Measurements from ENCODE around the gene PUS3.
A peak's percentile ranks its signal among the peaks of the same experiment; 100 is the strongest.

PUS3 gene

GRCh38 chr11:125946712-125947418 lies 43.9 kb upstream of the PUS3 start:
- Histone ChIP-seq H3K36me3 (ENCODE audit: control insufficient read depth, insufficient read depth, low read length) (no peaks in the 10 kb centered on the region), H3K27ac (ENCODE audit: insufficient read depth, low read length, poor library complexity, severe bottlenecking) (no peak overlapping the region)
- DNase-seq, result no peak

GRCh38 chr11:125945797-125946520 lies 43.0 kb upstream of the PUS3 start, which contains the start of gene VSIG10L2:
Gene VSIG10L2, plus strand, starts transcription at chr11:125946044. Its CDS starts 12 bp downstream, at chr11:125946056.
- Histone ChIP-seq H3K36me3 (ENCODE audit: control insufficient read depth, insufficient read depth, low read length) (no peaks in the 10 kb centered on the region), H3K27ac (ENCODE audit: insufficient read depth, low read length, poor library complexity, severe bottlenecking) (no peak within 1 kb of the TSS), H3K4me1 (ENCODE audit: control insufficient read depth, insufficient read depth, low read length, poor library complexity, severe bottlenecking) (no peaks in the 10 kb centered on the region), H3K4me3 (ENCODE audit: insufficient read depth, low read depth, low read length, poor library complexity, severe bottlenecking) (no peak within 1 kb of the TSS), H3K9me3 (ENCODE audit: control insufficient read depth, low read length) (no peaks in the 10 kb centered on the region), H3K27me3 (replicated peaks; ENCODE audit: control insufficient read depth, insufficient read depth, low read length, poor library complexity, severe bottlenecking) (no peaks in the 10 kb centered on the region)
- DNase-seq, result no peak

More at GRCh38 chr11:125946712-125947418, 43.9 kb upstream of the PUS3 start:
- H3K9me3 ChIP-seq (ENCODE audit: control insufficient read depth, low read length), result no peaks in the 10 kb centered on the region
- H3K4me1 ChIP-seq (ENCODE audit: control insufficient read depth, insufficient read depth, low read length, poor library complexity, severe bottlenecking), result no peaks in the 10 kb centered on the region
- no peak overlapping the region for H3K4me3 ChIP-seq (ENCODE audit: insufficient read depth, low read depth, low read length, poor library complexity, severe bottlenecking)
- no peaks in the 10 kb centered on the region for H3K27me3 ChIP-seq (replicated peaks; ENCODE audit: control insufficient read depth, insufficient read depth, low read length, poor library complexity, severe bottlenecking)

GRCh38 chr11:125945011-125945796 lies 42.2 kb upstream of the PUS3 start:
- Histone ChIP-seq H3K4me1 (ENCODE audit: control insufficient read depth, insufficient read depth, low read length, poor library complexity, severe bottlenecking) (no peaks in the 10 kb centered on the region), H3K27ac (ENCODE audit: insufficient read depth, low read length, poor library complexity, severe bottlenecking) (no peak overlapping the region), H3K9me3 (ENCODE audit: control insufficient read depth, low read length) (no peaks in the 10 kb centered on the region), H3K36me3 (ENCODE audit: control insufficient read depth, insufficient read depth, low read length) (no peaks in the 10 kb centered on the region), H3K4me3 (ENCODE audit: insufficient read depth, low read depth, low read length, poor library complexity, severe bottlenecking) (no peak overlapping the region), H3K27me3 (replicated peaks; ENCODE audit: control insufficient read depth, insufficient read depth, low read length, poor library complexity, severe bottlenecking) (no peaks in the 10 kb centered on the region)
- no peak for DNase-seq

- no peaks in the 10 kb centered on the region for H3K4me1 ChIP-seq (ENCODE audit: control insufficient read depth, insufficient read depth, low read length, poor library complexity, severe bottlenecking)
- H3K27ac ChIP-seq (ENCODE audit: insufficient read depth, low read length, poor library complexity, severe bottlenecking), result no peak overlapping the region
- no peak overlapping the region for H3K4me3 ChIP-seq (ENCODE audit: insufficient read depth, low read depth, low read length, poor library complexity, severe bottlenecking)
- DNase-seq, result no peak
- no peaks in the 10 kb centered on the region for H3K27me3 ChIP-seq (replicated peaks; ENCODE audit: control insufficient read depth, insufficient read depth, low read length, poor library complexity, severe bottlenecking)
- no peaks in the 10 kb centered on the region for H3K36me3 ChIP-seq (ENCODE audit: control insufficient read depth, insufficient read depth, low read length)
- H3K9me3 ChIP-seq (ENCODE audit: control insufficient read depth, low read length), result no peaks in the 10 kb centered on the region
Measured at GRCh38 chr11:125944350-125945010, 41.5 kb upstream of the PUS3 start.

GRCh38 chr11:125943661-125944349 lies 40.8 kb upstream of the PUS3 start:
- Histone ChIP-seq H3K9me3 (ENCODE audit: control insufficient read depth, low read length) (no peaks in the 10 kb centered on the region), H3K36me3 (ENCODE audit: control insufficient read depth, insufficient read depth, low read length) (no peaks in the 10 kb centered on the region), H3K4me1 (ENCODE audit: control insufficient read depth, insufficient read depth, low read length, poor library complexity, severe bottlenecking) (no peaks in the 10 kb centered on the region), H3K27ac (ENCODE audit: insufficient read depth, low read length, poor library complexity, severe bottlenecking) (no peak overlapping the region), H3K4me3 (ENCODE audit: insufficient read depth, low read depth, low read length, poor library complexity, severe bottlenecking) (no peak overlapping the region), H3K27me3 (replicated peaks; ENCODE audit: control insufficient read depth, insufficient read depth, low read length, poor library complexity, severe bottlenecking) (no peaks in the 10 kb centered on the region)
- DNase-seq, result no peak

- H3K4me1 ChIP-seq (ENCODE audit: control insufficient read depth, insufficient read depth, low read length, poor library complexity, severe bottlenecking), result no peaks in the 10 kb centered on the region
- no peak overlapping the region for H3K4me3 ChIP-seq (ENCODE audit: insufficient read depth, low read depth, low read length, poor library complexity, severe bottlenecking)
- no peak for DNase-seq
- no peaks in the 10 kb centered on the region for H3K36me3 ChIP-seq (ENCODE audit: control insufficient read depth, insufficient read depth, low read length)
- H3K27me3 ChIP-seq (replicated peaks; ENCODE audit: control insufficient read depth, insufficient read depth, low read length, poor library complexity, severe bottlenecking), result no peaks in the 10 kb centered on the region
- H3K27ac ChIP-seq (ENCODE audit: insufficient read depth, low read length, poor library complexity, severe bottlenecking), result no peak overlapping the region
- no peaks in the 10 kb centered on the region for H3K9me3 ChIP-seq (ENCODE audit: control insufficient read depth, low read length)
Measured at GRCh38 chr11:125942771-125943428, 39.9 kb upstream of the PUS3 start.

- no peaks in the 10 kb centered on the region for H3K9me3 ChIP-seq (ENCODE audit: control insufficient read depth, low read length)
- no peaks in the 10 kb centered on the region for H3K4me1 ChIP-seq (ENCODE audit: control insufficient read depth, insufficient read depth, low read length, poor library complexity, severe bottlenecking)
- H3K36me3 ChIP-seq (ENCODE audit: control insufficient read depth, insufficient read depth, low read length), result no peaks in the 10 kb centered on the region
- no peaks in the 10 kb centered on the region for H3K27me3 ChIP-seq (replicated peaks; ENCODE audit: control insufficient read depth, insufficient read depth, low read length, poor library complexity, severe bottlenecking)
- H3K27ac ChIP-seq (ENCODE audit: insufficient read depth, low read length, poor library complexity, severe bottlenecking), result no peak overlapping the region
- H3K4me3 ChIP-seq (ENCODE audit: insufficient read depth, low read depth, low read length, poor library complexity, severe bottlenecking), result no peak overlapping the region
- peak in 1 of 3 donors; percentile 5 for DNase-seq
Measured at GRCh38 chr11:125941619-125942611, 38.9 kb upstream of the PUS3 start.

GRCh38 chr11:125941267-125941618 lies 38.2 kb upstream of the PUS3 start:
- DNase-seq, result no peak
- Histone ChIP-seq H3K4me3 (ENCODE audit: insufficient read depth, low read depth, low read length, poor library complexity, severe bottlenecking) (no peak overlapping the region), H3K27ac (ENCODE audit: insufficient read depth, low read length, poor library complexity, severe bottlenecking) (no peak overlapping the region), H3K27me3 (replicated peaks; ENCODE audit: control insufficient read depth, insufficient read depth, low read length, poor library complexity, severe bottlenecking) (no peaks in the 10 kb centered on the region), H3K4me1 (ENCODE audit: control insufficient read depth, insufficient read depth, low read length, poor library complexity, severe bottlenecking) (no peaks in the 10 kb centered on the region), H3K9me3 (ENCODE audit: control insufficient read depth, low read length) (no peaks in the 10 kb centered on the region), H3K36me3 (ENCODE audit: control insufficient read depth, insufficient read depth, low read length) (no peaks in the 10 kb centered on the region)
